Neutrophil (primary cell): ENCODE data around the gene C1RL.

Source experiments
- H3K27ac ChIP-seq: fragments of 200-600 bp; sonication (generic); 2 replicates; pipeline ENCODE4 v1.5.1; 2016; ENCODE audit warnings: mild to moderate bottlenecking, moderate library complexity
- H3K27me3 ChIP-seq: fragments of 200-600 bp; sonication (generic); 2 replicates; pipeline ENCODE4 v1.6.0; 2016; ENCODE audit warnings: mild to moderate bottlenecking
- H3K36me3 ChIP-seq: fragments of 200-600 bp; sonication (generic); 2 replicates; pipeline ENCODE4 v1.5.1; 2017
- H3K4me1 ChIP-seq, 2 experiments: fragments of 200-600 bp in 1 of 2; sonication (generic) in 1 of 2; 1 replicate in 1 of 2; 2 replicates in 1 of 2; pipeline versions ENCODE4 v1.5.1 to v1.6.1; 2013 to 2016; ENCODE audit warnings: low read depth in 1 of 2, low read length in 1 of 2, mild to moderate bottlenecking in 1 of 2, moderate library complexity in 1 of 2; ENCODE audit not compliant: control insufficient read depth in 1 of 2, insufficient read depth in 1 of 2
- H3K4me3 ChIP-seq, 2 experiments: fragments of 200-600 bp in 1 of 2; sonication (generic) in 1 of 2; 1 replicate in 1 of 2; 2 replicates in 1 of 2; pipeline ENCODE4 v1.5.1; 2013 to 2016; ENCODE audit warnings: low read depth in 1 of 2, low read length in 1 of 2, mild to moderate bottlenecking in 1 of 2, moderate library complexity in 1 of 2
- H3K9me3 ChIP-seq: fragments of 200-600 bp; sonication (generic); 2 replicates; pipeline ENCODE4 v1.5.1; 2016
- TF ChIP-seq, protein P1 (sequence below): fragments of 200-600 bp; sonication (generic); IDR thresholded peaks from 2 replicates; pipeline ENCODE4 v1.5.1; 2016; ENCODE audit warnings: antibody characterized with exemption

The C1RL gene

DNA sequence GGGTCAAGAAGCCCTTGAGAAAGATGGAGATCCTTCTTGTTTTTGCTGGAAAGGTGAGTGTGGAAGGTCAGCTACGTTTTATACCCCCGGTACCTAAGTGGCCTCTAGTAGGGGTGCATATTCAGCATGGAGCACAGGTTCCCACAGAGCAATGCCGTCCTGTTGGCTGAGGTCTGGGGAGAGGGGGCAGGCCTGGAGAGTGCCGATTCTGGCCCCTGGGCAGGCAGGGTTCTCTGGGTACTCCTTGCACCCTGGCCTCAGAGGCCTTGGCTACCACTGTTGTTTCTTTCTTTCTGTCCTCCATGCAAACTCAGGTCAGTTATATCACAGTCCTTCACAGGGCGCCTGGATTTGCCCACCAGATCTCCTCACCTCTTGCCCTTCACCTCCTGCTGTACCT, 11.2 kb upstream of the C1RL start:
- Histone ChIP-seq H3K27me3 (peaks cover 11% of the 10 kb centered on the region), H3K9me3 (no peaks in the 10 kb centered on the region), H3K27ac (no peak overlapping the region), H3K4me1 (no peaks in the 10 kb centered on the region), H3K4me3 (no peak overlapping the region), H3K36me3 (peaks cover 52% of the 10 kb centered on the region)
- TF ChIP-seq, protein P1, sequence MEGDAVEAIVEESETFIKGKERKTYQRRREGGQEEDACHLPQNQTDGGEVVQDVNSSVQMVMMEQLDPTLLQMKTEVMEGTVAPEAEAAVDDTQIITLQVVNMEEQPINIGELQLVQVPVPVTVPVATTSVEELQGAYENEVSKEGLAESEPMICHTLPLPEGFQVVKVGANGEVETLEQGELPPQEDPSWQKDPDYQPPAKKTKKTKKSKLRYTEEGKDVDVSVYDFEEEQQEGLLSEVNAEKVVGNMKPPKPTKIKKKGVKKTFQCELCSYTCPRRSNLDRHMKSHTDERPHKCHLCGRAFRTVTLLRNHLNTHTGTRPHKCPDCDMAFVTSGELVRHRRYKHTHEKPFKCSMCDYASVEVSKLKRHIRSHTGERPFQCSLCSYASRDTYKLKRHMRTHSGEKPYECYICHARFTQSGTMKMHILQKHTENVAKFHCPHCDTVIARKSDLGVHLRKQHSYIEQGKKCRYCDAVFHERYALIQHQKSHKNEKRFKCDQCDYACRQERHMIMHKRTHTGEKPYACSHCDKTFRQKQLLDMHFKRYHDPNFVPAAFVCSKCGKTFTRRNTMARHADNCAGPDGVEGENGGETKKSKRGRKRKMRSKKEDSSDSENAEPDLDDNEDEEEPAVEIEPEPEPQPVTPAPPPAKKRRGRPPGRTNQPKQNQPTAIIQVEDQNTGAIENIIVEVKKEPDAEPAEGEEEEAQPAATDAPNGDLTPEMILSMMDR = no peak

DNA sequence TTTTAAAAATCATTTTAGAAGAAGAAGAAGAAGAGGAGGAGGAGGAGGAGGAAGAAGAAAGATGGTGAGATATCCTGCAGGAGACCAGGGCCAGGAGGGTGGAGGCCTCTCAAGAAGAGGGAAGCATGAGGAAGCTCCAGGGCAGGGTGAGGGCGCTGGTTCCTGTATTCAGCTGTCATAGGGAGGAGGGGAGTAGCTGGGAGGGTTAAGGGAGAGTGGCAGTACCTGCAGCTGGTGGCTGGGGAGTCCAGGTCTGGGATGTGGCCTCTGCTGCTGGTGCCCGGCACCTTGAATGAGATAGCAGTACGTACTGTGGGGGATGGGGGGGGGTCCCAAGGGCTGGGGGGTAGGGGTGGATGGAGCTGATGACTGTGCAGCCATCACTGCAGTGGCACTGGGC, 9.9 kb upstream of the C1RL start:
- H3K4me1 ChIP-seq = no peaks in the 10 kb centered on the region
- TF ChIP-seq, protein P1 = no peak
- no peaks in the 10 kb centered on the region for H3K9me3 ChIP-seq
- H3K4me3 ChIP-seq = no peak overlapping the region
- H3K27ac ChIP-seq = no peak overlapping the region
- H3K27me3 ChIP-seq = peaks cover 4% of the 10 kb centered on the region
- peaks cover 63% of the 10 kb centered on the region for H3K36me3 ChIP-seq

GRCh38 chr12:7117670-7118069, 8.7 kb upstream of the C1RL start:
- TF ChIP-seq, protein P1 = no peak
- no peak overlapping the region for H3K27ac ChIP-seq
- H3K27me3 ChIP-seq = no peaks in the 10 kb centered on the region
- H3K4me3 ChIP-seq = no peak overlapping the region
- H3K36me3 ChIP-seq = peaks cover 63% of the 10 kb centered on the region
- H3K9me3 ChIP-seq = no peaks in the 10 kb centered on the region
- peaks cover 8 to 9% of the 10 kb centered on the region in 2 experiments for H3K4me1 ChIP-seq

GRCh38 chr12:7116916-7117315, 7.9 kb upstream of the C1RL start:
- Histone ChIP-seq H3K9me3 (no peaks in the 10 kb centered on the region), H3K27ac (no peak overlapping the region), H3K36me3 (peaks cover 60% of the 10 kb centered on the region), H3K4me1 (peaks cover 12% of the 10 kb centered on the region in 2 experiments), H3K27me3 (no peaks in the 10 kb centered on the region), H3K4me3 (no peak overlapping the region)
- TF ChIP-seq, protein P1 = no peak

DNA sequence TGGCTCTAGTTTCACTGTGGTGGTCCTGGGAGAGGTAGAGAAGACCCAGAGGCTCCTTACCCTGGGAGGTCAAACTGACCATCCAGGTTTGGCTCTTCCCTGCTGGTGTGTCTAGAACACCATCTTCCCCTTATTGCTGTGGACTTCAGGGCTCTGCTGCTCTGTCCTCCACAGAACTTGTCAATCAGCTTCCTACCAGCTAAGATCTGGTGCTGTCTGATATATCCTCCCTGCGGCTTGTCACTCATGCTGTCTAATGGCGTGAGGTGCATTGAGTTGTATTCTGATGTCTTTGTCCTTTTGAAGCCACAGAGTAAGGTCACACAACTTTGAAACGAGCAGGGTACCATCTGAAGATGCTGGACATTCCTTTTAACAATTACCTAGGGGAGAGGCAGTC, 7.2 kb upstream of the C1RL start:
- no peaks in the 10 kb centered on the region for H3K27me3 ChIP-seq
- no peak overlapping the region for H3K4me3 ChIP-seq
- TF ChIP-seq, protein P1 = no peak
- H3K27ac ChIP-seq = no peak overlapping the region
- H3K36me3 ChIP-seq = peaks cover 54% of the 10 kb centered on the region
- H3K9me3 ChIP-seq = no peaks in the 10 kb centered on the region
- peaks cover 12% of the 10 kb centered on the region in 2 experiments for H3K4me1 ChIP-seq

- H3K27ac ChIP-seq = no peak overlapping the region
- H3K4me3 ChIP-seq = no peak overlapping the region
- peaks cover 53% of the 10 kb centered on the region for H3K36me3 ChIP-seq
- H3K9me3 ChIP-seq = no peaks in the 10 kb centered on the region
- TF ChIP-seq, protein P1 = no peak
- H3K4me1 ChIP-seq = peaks cover 19 to 22% of the 10 kb centered on the region in 2 experiments
- no peaks in the 10 kb centered on the region for H3K27me3 ChIP-seq
These were observed 5.8 kb upstream of the C1RL start for GRCh38 chr12:7114851-7115250.
